Activated T-cell treated with anti-CD3 and anti-CD28 coated beads for 1 hour (primary cell): Measurements from ENCODE around the gene UGT1A4.
"Not testable (repeated sequence)": the region's sequence is repeated elsewhere in the genome, so short reads cannot be mapped to it uniquely, and the experiment has no call there.

Source experiments
- DNase-seq: peaks from one replicate; pipeline ENCODE4 v3.0.0-alpha.2; 2020; ENCODE audit warnings: low read depth

UGT1A4 gene

GRCh38 chr2:233700028-233700635 lies 18.4 kb upstream of the UGT1A4 start:
- DNase-seq: no peak

DNA sequence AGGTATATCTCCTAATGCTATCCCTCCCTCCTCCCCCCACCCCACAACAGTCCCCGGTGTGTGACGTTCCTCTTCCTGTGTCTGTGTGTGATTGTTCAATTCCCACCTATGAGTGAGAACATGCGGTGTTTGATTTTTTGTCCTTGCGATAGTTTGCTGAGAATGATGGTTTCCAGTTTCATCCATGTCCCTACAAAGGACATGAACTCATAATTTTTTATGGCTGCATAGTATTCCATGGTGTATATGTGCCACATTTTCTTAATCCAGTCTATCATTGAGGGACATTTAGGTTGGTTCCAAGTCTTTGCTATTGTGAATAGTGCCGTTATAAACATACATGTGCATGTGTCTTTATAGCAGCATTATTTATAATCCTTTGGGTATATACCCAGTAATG lies 17.7 kb upstream of the UGT1A4 start:
- not testable (repeated sequence) for DNase-seq

DNA sequence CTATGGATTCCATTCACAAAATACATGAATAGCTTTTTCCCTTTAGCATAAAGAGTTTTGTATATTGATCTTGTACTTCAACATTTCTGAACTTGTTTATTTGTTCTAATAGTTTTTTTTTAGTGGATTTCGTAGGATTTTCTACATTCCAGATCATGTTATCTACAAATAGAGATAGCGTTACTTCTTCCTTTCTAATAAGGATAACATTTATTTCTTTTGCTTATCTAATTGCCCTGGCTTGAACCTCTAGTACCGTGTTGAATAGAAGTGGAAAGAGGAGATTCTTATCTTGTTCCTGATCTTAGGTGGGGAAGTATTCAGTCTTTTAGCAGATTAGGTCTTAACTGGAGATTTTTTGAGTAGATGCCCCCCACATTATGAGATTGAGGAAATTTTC lies 16.3 kb upstream of the UGT1A4 start:
- DNase-seq: no peak

DNA sequence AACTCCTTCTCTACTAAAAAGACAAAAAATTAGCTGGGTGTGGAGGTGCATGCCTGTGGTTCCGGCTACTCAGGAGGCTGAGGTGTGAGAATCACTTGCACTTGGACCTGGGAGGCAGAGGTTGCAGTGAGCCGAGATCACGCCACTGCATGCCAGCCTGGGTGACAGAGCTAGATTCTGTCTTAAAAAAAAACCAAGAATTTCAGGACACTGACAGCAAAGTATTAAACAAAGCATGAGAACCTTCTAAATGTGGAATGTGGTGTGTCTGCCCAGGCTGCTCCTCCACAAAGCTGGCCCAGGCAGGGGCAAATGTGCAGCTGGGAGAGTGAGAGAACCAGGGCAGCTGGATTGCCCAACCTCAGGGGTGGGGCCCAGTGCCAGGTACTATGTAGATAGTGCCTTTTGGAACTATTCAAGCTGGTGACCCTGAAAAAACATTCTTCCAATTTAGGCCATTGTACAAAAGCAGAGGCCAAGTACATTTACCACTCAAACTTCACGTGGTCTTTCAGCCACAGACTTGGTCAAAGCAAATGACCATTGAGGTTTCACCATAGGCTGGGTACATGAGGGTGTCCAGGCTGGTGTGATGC lies 12.5 kb upstream of the UGT1A4 start:
- DNase-seq: no peak

DNA sequence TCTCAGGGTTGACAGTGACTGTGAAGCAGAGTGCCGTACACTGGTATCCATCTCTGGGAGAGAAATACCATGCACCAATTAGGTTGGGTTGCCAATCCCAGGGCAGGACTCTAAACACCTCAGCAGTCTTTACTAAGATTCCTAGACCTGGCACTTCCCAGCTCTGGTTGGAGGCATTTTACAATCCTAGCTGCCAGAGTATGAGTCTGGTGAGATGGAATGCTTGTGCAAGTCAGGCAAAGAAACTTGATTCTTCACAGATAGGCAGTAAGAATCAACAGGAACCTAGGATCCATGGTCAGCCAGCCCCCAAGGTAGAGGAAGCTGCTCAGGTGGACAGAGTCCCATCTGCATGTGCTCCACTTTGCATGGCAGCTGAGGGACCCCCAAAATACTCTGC lies 11.8 kb upstream of the UGT1A4 start:
- no peak for DNase-seq

GRCh38 chr2:233707940-233708644 lies 10.4 kb upstream of the UGT1A4 start:
- no peak for DNase-seq

- no peak for DNase-seq
Observed at GRCh38 chr2:233708942-233709341, 9.6 kb upstream of the UGT1A4 start.

DNA sequence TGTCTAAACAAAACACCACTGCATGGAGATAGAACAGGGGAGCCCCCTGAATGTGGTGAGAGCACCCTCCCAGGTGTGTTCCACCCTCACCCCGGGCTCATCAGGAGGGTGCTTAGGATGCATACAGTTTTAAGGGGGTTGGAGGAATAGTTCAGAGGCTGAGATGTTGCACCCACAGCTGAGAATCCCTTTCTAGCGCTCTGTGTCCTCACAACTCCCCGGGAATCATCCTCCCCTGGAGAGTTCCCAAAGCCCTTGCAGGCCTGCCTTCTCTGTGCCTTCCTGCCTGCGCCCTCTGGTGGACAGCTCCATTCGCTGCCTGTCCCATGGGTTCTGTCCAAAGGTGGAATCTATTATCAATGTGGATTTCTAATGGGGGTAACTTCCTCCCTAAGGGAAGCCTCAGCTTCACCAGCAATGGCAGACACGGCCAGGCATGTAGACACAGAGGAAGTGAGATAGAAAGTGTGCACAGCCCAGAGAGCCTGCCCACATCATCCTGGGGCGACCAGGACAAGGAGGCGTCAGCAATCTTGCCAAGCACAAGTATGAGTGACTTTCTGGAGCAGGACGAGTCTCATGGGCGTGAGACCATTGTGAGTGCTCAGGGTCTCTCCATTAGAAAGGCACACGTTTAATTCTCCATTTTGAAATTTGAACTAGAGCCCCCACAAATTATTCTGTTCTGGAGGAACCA lies 7.1 kb upstream of the UGT1A4 start:
- peak; percentile 66 for DNase-seq

GRCh38 chr2:233712611-233713261 lies 5.8 kb upstream of the UGT1A4 start, which contains the start of gene UGT1A5:
TSS of gene UGT1A5 (plus strand) at chr2:233712907. CDS start at chr2:233712992, 85 bp downstream.
- no peak for DNase-seq

DNA sequence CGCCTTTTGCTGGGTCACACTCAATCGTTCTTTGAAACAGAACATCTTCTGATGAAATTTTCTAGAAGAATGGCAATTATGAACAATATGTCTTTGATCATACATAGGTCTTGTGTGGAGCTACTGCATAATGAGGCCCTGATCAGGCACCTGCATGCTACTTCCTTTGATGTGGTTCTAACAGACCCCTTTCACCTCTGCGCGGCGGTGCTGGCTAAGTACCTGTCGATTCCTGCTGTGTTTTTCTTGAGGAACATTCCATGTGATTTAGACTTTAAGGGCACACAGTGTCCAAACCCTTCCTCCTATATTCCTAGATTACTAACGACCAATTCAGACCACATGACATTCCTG lies 5.3 kb upstream of the UGT1A4 start:
- DNase-seq: no peak

GRCh38 chr2:233714121-233714520 lies 4.4 kb upstream of the UGT1A4 start:
- DNase-seq: no peak

DNA sequence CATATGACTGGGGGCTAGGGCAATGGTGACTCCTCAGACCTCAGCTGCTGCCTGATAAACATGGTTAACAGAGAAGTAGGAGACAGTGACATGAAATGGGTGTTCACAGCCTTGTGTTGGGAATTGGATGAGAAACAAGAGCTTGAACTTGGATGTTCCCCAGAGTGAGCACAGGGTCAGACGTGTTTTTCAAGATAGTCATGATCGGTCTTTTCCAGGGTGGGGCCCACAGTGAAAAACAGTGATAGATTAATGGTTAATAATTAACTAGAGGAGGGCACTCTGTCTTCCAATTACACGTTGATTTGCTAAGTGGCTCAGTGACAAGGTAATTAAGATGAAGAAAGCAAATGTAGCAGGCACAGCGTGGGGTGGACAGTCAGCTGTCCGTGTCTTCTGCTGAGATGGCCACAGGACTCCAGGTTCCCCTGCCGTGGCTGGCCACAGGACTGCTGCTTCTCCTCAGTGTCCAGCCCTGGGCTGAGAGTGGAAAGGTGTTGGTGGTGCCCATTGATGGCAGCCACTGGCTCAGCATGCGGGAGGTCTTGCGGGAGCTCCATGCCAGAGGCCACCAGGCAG lies 10.3 kb downstream of the UGT1A4 start, which contains the start of gene UGT1A3:
TSS of gene UGT1A3 (plus strand) at position 320 of the 579 bp plus-strand sequence. CDS start at position 405, 85 bp downstream.
- no peak for DNase-seq

DNA sequence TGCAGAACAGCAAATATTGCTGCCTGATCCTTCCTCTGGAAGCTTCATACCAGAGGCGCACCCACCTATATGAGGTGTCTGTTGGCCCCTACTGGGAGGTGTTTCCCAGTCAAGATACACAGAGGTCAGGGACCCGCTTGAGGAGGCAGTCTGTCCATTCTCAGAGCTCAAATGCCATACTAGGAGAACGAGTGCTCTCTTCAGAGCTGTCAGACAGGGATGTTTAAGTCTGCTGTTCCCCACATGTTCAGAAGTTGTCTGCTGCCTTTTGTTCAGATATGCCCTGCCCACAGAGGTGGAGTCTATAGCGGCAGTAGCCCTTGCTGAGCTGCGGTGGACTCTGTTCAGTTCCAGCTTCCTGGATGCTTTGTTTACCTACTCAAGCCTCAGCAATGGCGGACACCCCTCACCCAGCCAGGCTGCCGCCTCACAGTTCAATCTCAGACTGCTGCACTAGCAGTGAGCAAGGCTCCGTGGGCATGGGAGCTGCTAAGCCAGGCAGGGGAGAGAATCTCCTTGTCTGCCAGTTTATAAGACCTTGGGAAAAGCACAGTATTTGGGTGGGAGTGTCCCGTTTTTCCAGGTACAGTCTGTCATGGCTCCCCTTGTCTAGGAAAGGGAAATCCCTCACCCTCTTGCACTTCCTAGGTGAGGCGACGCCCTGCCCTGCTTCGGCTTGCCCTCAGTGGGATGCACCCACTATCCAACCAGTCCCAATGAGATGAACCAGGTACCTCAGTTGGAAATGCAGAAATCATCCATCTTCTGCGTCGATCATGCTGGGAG lies 18.5 kb downstream of the UGT1A4 start:
- not testable (repeated sequence) for DNase-seq

- no peak for DNase-seq
Observed at GRCh38 chr2:233740870-233741269, 22.3 kb downstream of the UGT1A4 start.

DNA sequence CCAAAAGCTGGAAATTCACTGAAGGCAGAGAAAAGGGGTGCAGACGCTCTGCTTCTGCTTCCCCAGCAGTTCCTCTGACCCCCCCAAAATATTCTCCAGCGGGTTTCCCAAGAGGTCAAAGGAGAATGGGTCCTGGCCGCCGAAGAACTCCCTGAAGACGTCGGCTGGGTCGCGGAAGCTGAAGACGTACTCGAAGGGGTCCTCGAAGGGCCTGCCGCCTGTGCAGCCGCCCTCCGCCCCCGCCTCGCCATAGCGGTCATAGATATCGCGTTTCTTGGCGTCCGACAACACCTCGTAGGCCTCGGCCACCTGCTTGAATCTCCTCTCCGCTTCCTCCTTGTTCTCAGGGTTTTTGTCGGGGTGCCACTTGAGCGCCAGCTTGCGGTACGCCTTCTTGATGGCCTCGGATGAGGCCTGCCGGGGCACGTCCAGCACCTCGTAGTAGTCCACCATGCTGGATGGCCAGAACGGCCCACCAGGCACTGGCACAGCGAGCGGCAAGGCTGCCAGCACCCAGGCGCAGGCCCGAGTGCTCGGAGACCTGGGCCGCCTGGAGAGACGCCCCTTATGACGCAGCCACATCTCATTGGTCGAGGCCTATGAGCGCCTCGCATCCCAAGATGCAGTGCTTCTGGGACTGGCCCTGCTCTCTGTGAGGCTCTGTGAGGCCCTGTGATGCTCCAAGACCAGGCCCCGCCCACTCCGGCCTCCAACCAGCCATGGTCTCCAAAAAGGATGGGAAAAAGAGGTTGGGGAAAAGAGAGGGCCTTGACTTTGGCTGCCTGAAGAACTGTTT lies 25.1 kb downstream of the UGT1A4 start:
- DNase-seq: no peak

DNA sequence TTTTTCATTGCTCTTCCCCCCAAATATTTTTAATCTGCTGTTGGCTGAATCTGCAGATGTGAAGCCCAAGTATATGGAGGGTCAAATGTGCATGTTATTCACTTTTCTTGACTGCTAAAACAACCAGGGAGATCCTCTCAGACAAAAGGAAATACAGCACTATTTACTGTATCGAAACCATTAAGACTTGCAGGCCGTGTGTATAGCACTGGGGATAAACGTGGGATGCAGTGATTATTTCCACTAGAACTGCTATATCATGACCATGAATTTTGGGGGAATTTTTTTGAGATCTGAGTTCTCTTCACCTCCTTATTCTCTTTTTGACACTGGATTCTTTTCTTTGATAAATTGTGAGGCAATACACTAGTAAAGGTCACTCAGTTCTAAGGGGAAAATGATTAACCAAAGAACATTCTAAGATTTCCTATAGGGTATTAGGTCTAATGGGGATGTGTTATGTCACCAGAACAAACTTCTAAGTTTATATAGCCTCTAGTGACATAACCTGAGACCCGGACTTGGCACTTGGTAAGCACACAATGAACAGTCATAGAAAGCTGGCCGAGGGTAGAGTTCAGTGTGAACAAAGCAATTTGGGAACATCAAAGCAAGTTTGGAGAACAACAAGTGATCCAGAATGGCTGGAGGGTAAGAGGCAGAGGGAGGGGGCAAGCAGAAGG lies 26.7 kb downstream of the UGT1A4 start:
- no peak for DNase-seq

- DNase-seq: not testable (repeated sequence)
Observed at GRCh38 chr2:233745838-233746237, 27.3 kb downstream of the UGT1A4 start.

GRCh38 chr2:233746475-233747282 lies 28.1 kb downstream of the UGT1A4 start:
- DNase-seq: no peak

DNA sequence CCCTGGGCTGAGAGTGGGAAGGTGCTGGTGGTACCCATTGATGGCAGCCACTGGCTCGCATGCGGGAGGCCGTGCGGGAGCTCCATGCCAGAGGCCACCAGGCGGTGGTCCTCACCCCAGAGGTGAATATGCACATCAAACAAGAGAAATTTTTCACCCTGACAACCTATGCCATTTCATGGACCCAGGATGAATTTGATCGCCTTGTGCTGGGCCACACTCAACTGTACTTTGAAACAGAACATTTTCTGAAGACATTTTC lies 28.7 kb downstream of the UGT1A4 start:
- DNase-seq: no peak
